ENCODE measurements around the gene GSC.

GRCh38 chr14:94795372-94795771 lies 25.5 kb upstream of the GSC start:
- TF ChIP-seq CTCF (IDR thresholded peaks at IDR 0.05) (no peak), POLR2A (IDR thresholded peaks at IDR 0.05) (no peak)
